ENCODE results near the gene TCP11L2. TPM values are rescaled to one million over a fixed set of nuclear protein-coding genes. Genes with fewer than 3 reads are reported as not detected.

Gene TCP11L2
- total RNA-seq, 4 donors from 2014 or later = 22.3 to 59.7 (median 45.2) TPM

GRCh38 chr12:106271575-106272505, 30.7 kb upstream of the TCP11L2 start:
- no peak for DNase-seq
- intact Hi-C loops (cut with DNase I; ENCODE audit: low total_unique reads) = no loop called here
- Histone ChIP-seq H3K9me3 (no peaks in the 10 kb centered on the region), H3K27ac (no peak overlapping the region), H3K4me1 (no peaks in the 10 kb centered on the region), H3K27me3 (no peaks in the 10 kb centered on the region), H3K36me3 (no peaks in the 10 kb centered on the region), H3K4me3 (no peak overlapping the region)
- TF ChIP-seq CTCF (IDR thresholded peaks at IDR 0.05) = no peak
- TF ChIP-seq POLR2A (IDR thresholded peaks at IDR 0.05) = no peak

- H3K36me3 ChIP-seq = no peaks in the 10 kb centered on the region
- TF ChIP-seq CTCF (IDR thresholded peaks at IDR 0.05) = no peak
- no peak for TF ChIP-seq POLR2A (IDR thresholded peaks at IDR 0.05)
- H3K27ac ChIP-seq = no peak overlapping the region
- no peak for DNase-seq
- no peaks in the 10 kb centered on the region for H3K9me3 ChIP-seq
- no peaks in the 10 kb centered on the region for H3K27me3 ChIP-seq
- intact Hi-C loops (cut with DNase I; ENCODE audit: low total_unique reads) = no loop called here
- no peak overlapping the region for H3K4me3 ChIP-seq
- no peaks in the 10 kb centered on the region for H3K4me1 ChIP-seq
These were observed 29.0 kb upstream of the TCP11L2 start for GRCh38 chr12:106273491-106273890.

- Histone ChIP-seq H3K4me1 (no peaks in the 10 kb centered on the region), H3K9me3 (no peaks in the 10 kb centered on the region), H3K36me3 (no peaks in the 10 kb centered on the region), H3K27ac (no peak overlapping the region), H3K27me3 (no peaks in the 10 kb centered on the region), H3K4me3 (no peak overlapping the region)
- no peak for DNase-seq
- TF ChIP-seq POLR2A (IDR thresholded peaks at IDR 0.05) = no peak
- no peak for TF ChIP-seq CTCF (IDR thresholded peaks at IDR 0.05)
- intact Hi-C loops (cut with DNase I; ENCODE audit: low total_unique reads) = no loop called here
These were observed 28.5 kb upstream of the TCP11L2 start for GRCh38 chr12:106274012-106274411.

GRCh38 chr12:106274575-106275121, 27.9 kb upstream of the TCP11L2 start:
- Histone ChIP-seq H3K4me1 (no peaks in the 10 kb centered on the region), H3K36me3 (no peaks in the 10 kb centered on the region), H3K27me3 (no peaks in the 10 kb centered on the region), H3K4me3 (no peak overlapping the region), H3K27ac (peak overlapping the region in 1 of 2 donors; percentile 25), H3K9me3 (no peaks in the 10 kb centered on the region)
- DNase-seq = no peak
- TF ChIP-seq CTCF (IDR thresholded peaks at IDR 0.05) (no peak), POLR2A (IDR thresholded peaks at IDR 0.05) (no peak)
- intact Hi-C loops (cut with DNase I; ENCODE audit: low total_unique reads) = no loop called here

- no peak overlapping the region for H3K27ac ChIP-seq
- TF ChIP-seq CTCF (IDR thresholded peaks at IDR 0.05) (no peak), POLR2A (IDR thresholded peaks at IDR 0.05) (no peak)
- no peaks in the 10 kb centered on the region for H3K36me3 ChIP-seq
- H3K27me3 ChIP-seq = no peaks in the 10 kb centered on the region
- H3K4me3 ChIP-seq = no peak overlapping the region
- H3K9me3 ChIP-seq = no peaks in the 10 kb centered on the region
- intact Hi-C loops (cut with DNase I; ENCODE audit: low total_unique reads) = no loop called here
- no peaks in the 10 kb centered on the region for H3K4me1 ChIP-seq
- no peak for DNase-seq
These were observed 27.1 kb upstream of the TCP11L2 start for GRCh38 chr12:106275458-106275857.

Measured in uterus (tissue), 4 donors.